Loucy (cell line): ENCODE measurements around the gene CCL15.

Experiments
- H2AFZ ChIP-seq: fragments of 200-600 bp; sonication (generic); 2 replicates; pipeline ENCODE4 v1.6.0; 2016; ENCODE audit warnings: antibody characterized with exemption, mild to moderate bottlenecking, low read length, moderate library complexity
- H3F3A ChIP-seq: fragments of 200-600 bp; 2 replicates; pipeline ENCODE4 v1.6.0; 2016; ENCODE audit warnings: antibody characterized with exemption, low read depth, mild to moderate bottlenecking
- H3K27me3 ChIP-seq: fragments of 200-600 bp; sonication (generic); 2 replicates; pipeline ENCODE4 v1.6.1; 2014; ENCODE audit warnings: low read length, mild to moderate bottlenecking; ENCODE audit not compliant: insufficient read depth, poor library complexity, severe bottlenecking
- H3K36me3 ChIP-seq: fragments of 200-600 bp; sonication (generic); 2 replicates; pipeline ENCODE4 v1.6.1; 2016; ENCODE audit warnings: low read length; ENCODE audit not compliant: insufficient read depth
- H3K4me1 ChIP-seq: fragments of 200-600 bp; sonication (generic); 2 replicates; pipeline ENCODE4 v1.5.1; 2014; ENCODE audit warnings: low read length, mild to moderate bottlenecking; ENCODE audit not compliant: insufficient read depth, poor library complexity, severe bottlenecking
- H3K4me2 ChIP-seq: fragments of 200-600 bp; sonication (generic); 2 replicates; pipeline ENCODE4 v1.6.0; 2014; ENCODE audit warnings: antibody characterized with exemption, low read length, low read depth, mild to moderate bottlenecking; ENCODE audit not compliant: poor library complexity, severe bottlenecking
- H3K4me3 ChIP-seq: fragments of 200-600 bp; sonication (generic); 2 replicates; pipeline ENCODE4 v1.5.1; 2014; ENCODE audit warnings: low read length, mild to moderate bottlenecking, mixed read lengths; ENCODE audit not compliant: poor library complexity, severe bottlenecking
- H3K79me2 ChIP-seq: fragments of 200-600 bp; sonication (generic); 2 replicates; pipeline ENCODE4 v1.6.1; 2014; ENCODE audit warnings: low read length; ENCODE audit not compliant: insufficient read depth
- H3K9ac ChIP-seq: fragments of 200-600 bp; sonication (generic); 2 replicates; pipeline ENCODE4 v1.6.0; 2014; ENCODE audit warnings: mild to moderate bottlenecking, low read depth, low read length, moderate library complexity; ENCODE audit not compliant: poor library complexity, severe bottlenecking
- H3K9me2 ChIP-seq: fragments of 200-600 bp; sonication (generic); replicated peaks from 2 replicates; pipeline ENCODE4 v1.6.1; 2016; ENCODE audit warnings: low read depth, low read length, mixed read lengths
- H3K9me3 ChIP-seq: fragments of 200-600 bp; sonication (generic); 2 replicates; pipeline ENCODE4 v1.6.1; 2014; ENCODE audit warnings: mild to moderate bottlenecking, antibody characterized with exemption, low read length, low read depth; ENCODE audit not compliant: insufficient read depth
- H4K20me1 ChIP-seq: fragments of 200-600 bp; sonication (generic); 2 replicates; pipeline ENCODE4 v1.6.0; 2014; ENCODE audit warnings: antibody characterized with exemption, low read length, mild to moderate bottlenecking; ENCODE audit not compliant: insufficient read depth, poor library complexity, severe bottlenecking
- CTCF ChIP-seq: fragments of 200-600 bp; sonication (generic); conservative IDR thresholded peaks from 2 replicates; pipeline ENCODE4 v1.5.1; 2014; ENCODE audit warnings: mild to moderate bottlenecking, antibody characterized with exemption, low read length
- EZH2phosphoT487 ChIP-seq: fragments of 200-600 bp; IDR thresholded peaks from 2 replicates; pipeline ENCODE4 v1.6.1; 2018; ENCODE audit warnings: antibody characterized with exemption, mild to moderate bottlenecking, moderate library complexity, borderline replicate concordance

The CCL15 gene

DNA sequence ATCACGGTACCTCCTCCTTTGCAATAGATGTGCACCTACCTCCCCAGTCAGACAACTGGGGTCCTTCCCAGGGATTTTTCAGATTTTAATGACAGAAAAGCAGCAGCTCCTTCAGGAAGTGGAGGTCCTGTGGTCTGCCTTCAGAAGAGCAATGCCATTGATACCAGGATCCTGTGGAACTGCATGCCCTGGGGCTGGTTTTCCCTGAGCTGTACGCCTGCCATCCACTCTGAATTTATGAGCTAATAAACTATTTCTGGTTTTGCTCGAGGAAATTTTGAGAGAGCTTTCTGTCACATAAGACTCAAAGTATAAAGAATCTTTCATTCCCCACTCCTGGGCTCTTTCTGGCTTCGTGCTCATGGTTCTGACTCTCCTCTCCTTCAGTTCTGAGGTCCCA is 26.4 kb upstream of the CCL15 start:
- Histone ChIP-seq H3F3A (no peaks in the 10 kb centered on the region), H3K27me3 (peaks cover 9% of the 10 kb centered on the region), H3K9ac (no peak overlapping the region), H2AFZ (no peak overlapping the region), H3K4me2 (no peak overlapping the region), H3K4me1 (no peaks in the 10 kb centered on the region), H3K9me3 (no peaks in the 10 kb centered on the region), H4K20me1 (no peaks in the 10 kb centered on the region), H3K4me3 (no peak overlapping the region), H3K79me2 (no peaks in the 10 kb centered on the region), H3K9me2 (no peaks in the 10 kb centered on the region), H3K36me3 (no peaks in the 10 kb centered on the region)
- TF ChIP-seq EZH2phosphoT487, result no peak
- no peak for TF ChIP-seq CTCF

DNA sequence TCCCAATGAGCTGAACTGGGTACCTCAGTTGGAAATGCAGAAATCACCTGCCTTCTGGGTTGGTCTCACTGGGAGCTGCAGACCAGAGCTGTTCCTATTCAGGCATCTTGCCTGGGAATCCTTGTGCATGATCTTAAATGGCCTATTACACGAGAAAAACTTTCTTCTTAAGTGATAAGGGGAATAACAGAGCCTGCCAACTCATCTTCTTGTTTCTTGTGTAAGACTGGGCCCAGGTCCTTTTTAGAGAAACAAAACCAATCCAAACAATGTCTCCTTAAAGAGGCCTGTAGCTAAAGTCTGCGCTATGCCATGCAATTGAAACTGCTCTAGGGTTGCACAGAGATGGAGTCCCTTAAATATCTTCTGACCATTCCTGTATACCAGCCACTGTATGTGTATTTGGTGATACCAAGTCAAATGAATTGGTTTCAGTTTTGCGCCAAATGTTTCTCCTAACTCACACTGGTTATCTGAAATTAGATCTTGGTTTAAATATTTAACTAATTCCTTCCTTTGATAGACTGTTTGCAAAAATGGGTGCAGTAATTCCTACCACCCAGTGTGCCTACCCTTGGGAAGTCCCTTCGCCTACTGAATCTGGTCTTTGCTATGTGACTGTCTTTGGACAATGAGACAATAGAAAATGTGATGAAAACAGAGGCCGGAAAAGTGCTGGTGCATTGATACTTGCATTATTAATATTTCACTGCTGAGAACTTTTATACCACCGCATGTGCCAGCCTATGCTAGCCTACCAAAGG is 22.9 kb upstream of the CCL15 start:
- H3K9me3 ChIP-seq, result no peaks in the 10 kb centered on the region
- no peak for TF ChIP-seq CTCF
- TF ChIP-seq EZH2phosphoT487, result no peak
- peaks cover 7% of the 10 kb centered on the region for H3K27me3 ChIP-seq
- no peak overlapping the region for H3K4me2 ChIP-seq
- H3F3A ChIP-seq, result no peaks in the 10 kb centered on the region
- H3K4me3 ChIP-seq, result no peak overlapping the region
- H2AFZ ChIP-seq, result no peak overlapping the region
- no peaks in the 10 kb centered on the region for H3K79me2 ChIP-seq
- no peak overlapping the region for H3K9ac ChIP-seq
- no peaks in the 10 kb centered on the region for H4K20me1 ChIP-seq
- H3K36me3 ChIP-seq, result no peaks in the 10 kb centered on the region
- H3K4me1 ChIP-seq, result no peaks in the 10 kb centered on the region
- H3K9me2 ChIP-seq, result no peaks in the 10 kb centered on the region

DNA sequence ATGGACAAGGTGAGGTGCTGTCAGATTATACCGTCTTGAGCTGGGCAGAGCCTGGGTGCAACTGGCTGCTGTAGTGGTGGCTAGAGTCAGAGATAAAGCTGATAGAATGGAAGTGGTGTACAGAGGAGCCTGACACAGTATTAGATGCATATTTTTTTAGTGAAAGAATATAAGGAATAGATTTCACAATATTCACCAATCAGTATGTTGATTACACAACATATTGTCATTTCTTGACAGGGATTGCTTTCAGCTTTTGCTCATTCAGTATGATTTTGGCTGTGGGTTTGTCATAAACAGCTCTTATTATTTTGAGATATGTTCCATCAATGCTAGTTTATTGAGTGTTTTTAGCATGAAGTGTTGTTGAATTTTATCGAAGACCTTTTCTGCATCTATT is 18.1 kb upstream of the CCL15 start:
- no peak overlapping the region for H3K4me3 ChIP-seq
- no peaks in the 10 kb centered on the region for H3K36me3 ChIP-seq
- no peaks in the 10 kb centered on the region for H4K20me1 ChIP-seq
- no peak overlapping the region for H2AFZ ChIP-seq
- TF ChIP-seq EZH2phosphoT487 (no peak), CTCF (no peak)
- H3K79me2 ChIP-seq, result no peaks in the 10 kb centered on the region
- no peak overlapping the region for H3K4me2 ChIP-seq
- no peaks in the 10 kb centered on the region for H3K9me2 ChIP-seq
- H3K9me3 ChIP-seq, result no peaks in the 10 kb centered on the region
- H3K9ac ChIP-seq, result no peak overlapping the region
- H3K4me1 ChIP-seq, result no peaks in the 10 kb centered on the region
- no peaks in the 10 kb centered on the region for H3K27me3 ChIP-seq
- H3F3A ChIP-seq, result no peaks in the 10 kb centered on the region
